ENCODE results near the gene SPTLC1. TPM values are rescaled to one million over a fixed set of nuclear protein-coding genes. Genes with fewer than 3 reads are reported as not detected.

Gene SPTLC1
- total and polyA plus RNA-seq, 2 of the 13 experiments (the other 11 are each of a cell fraction or from before 2014, with no cell fraction given) = 56.2 to 72.5 TPM

- TF ChIP-seq AHDC1 (CRISPR knock-in tag; IDR thresholded peaks at IDR 0.05; ENCODE audit: borderline replicate concordance) = no peak
- no peak for TF ChIP-seq ZNF605 (CRISPR knock-in tag; IDR thresholded peaks at IDR 0.05)
- 0 out of 2 replicates have a peak, but pooled peaks have one; percentile 17 for TF ChIP-seq MTERF4 (CRISPR knock-in tag; IDR thresholded peaks at IDR 0.05)
- no peak for TF ChIP-seq CENPT (CRISPR knock-in tag; IDR thresholded peaks at IDR 0.05; ENCODE audit: low read depth)
- TF ChIP-seq GABPB1 (CRISPR knock-in tag; IDR thresholded peaks at IDR 0.05) = peak; percentile 24; the same call in 1 of the 2 replicates
- TF ChIP-seq NR2C2 (CRISPR knock-in tag; IDR thresholded peaks at IDR 0.05; ENCODE audit: borderline replicate concordance) = no peak
- no peak for TF ChIP-seq NKX3-1 (CRISPR knock-in tag; IDR thresholded peaks at IDR 0.05)
- no peak for TF ChIP-seq HHEX (CRISPR knock-in tag; IDR thresholded peaks at IDR 0.05)
- no peak for TF ChIP-seq ZNF563 (CRISPR knock-in tag; IDR thresholded peaks at IDR 0.05)
- TF ChIP-seq GPN1 (CRISPR knock-in tag; IDR thresholded peaks at IDR 0.05; ENCODE audit: borderline replicate concordance) = no peak
- TF ChIP-seq ZNF276 (CRISPR knock-in tag; IDR thresholded peaks at IDR 0.05; ENCODE audit: low read depth) = no peak
- TF ChIP-seq ZNF34 (CRISPR knock-in tag; IDR thresholded peaks at IDR 0.05; ENCODE audit: borderline replicate concordance) = no peak
- no peak for TF ChIP-seq ZNF776 (CRISPR knock-in tag; IDR thresholded peaks at IDR 0.05)
- no peak for TF ChIP-seq ZNF564 (CRISPR knock-in tag; IDR thresholded peaks at IDR 0.05)
- TF ChIP-seq ZNF724P (CRISPR knock-in tag; IDR thresholded peaks at IDR 0.05; ENCODE audit: borderline replicate concordance) = no peak
- TF ChIP-seq ZNF790 (CRISPR knock-in tag; IDR thresholded peaks at IDR 0.05; ENCODE audit: borderline replicate concordance) = no peak
Measured at GRCh38 chr9:92122800-92123199, 7.6 kb upstream of the SPTLC1 start (continued).
